Muscle layer of duodenum (tissue), 2 donors: ENCODE measurements around the gene GNAQ.
"Not testable (repeated sequence)": the region's sequence is repeated elsewhere in the genome, so short reads cannot be mapped to it uniquely, and the experiment has no call there.

Experiments
- H3K27ac ChIP-seq: one replicate; pipeline ENCODE4 v1.7.0; 2013; ENCODE audit warnings: mild to moderate bottlenecking, low read length
- H3K27me3 ChIP-seq: one replicate; pipeline ENCODE4 v1.7.0; 2013; ENCODE audit warnings: low read depth, mild to moderate bottlenecking, control low read depth, low read length
- H3K36me3 ChIP-seq, 2 donors: one replicate each; pipeline ENCODE4 v1.7.0; 2013; ENCODE audit warnings: low read length in 2 of 2, control low read depth in 1 of 2, mild to moderate bottlenecking in 1 of 2; ENCODE audit not compliant: insufficient read depth in 2 of 2, control insufficient read depth in 1 of 2
- H3K4me1 ChIP-seq, 2 donors: one replicate each; pipeline ENCODE4 v1.7.0; 2013; ENCODE audit warnings: low read length in 2 of 2, mild to moderate bottlenecking in 2 of 2, control low read depth in 1 of 2, moderate library complexity in 1 of 2; ENCODE audit not compliant: insufficient read depth in 2 of 2, control insufficient read depth in 1 of 2
- H3K4me3 ChIP-seq, 2 donors: one replicate each; pipeline ENCODE4 v1.7.0; 2013; ENCODE audit warnings: low read length in 2 of 2, low read depth in 1 of 2, mild to moderate bottlenecking in 1 of 2
- H3K9me3 ChIP-seq, 2 donors: one replicate each; pipeline ENCODE4 v1.7.0; 2013; ENCODE audit warnings: low read length in 2 of 2, control low read depth in 1 of 2, mild to moderate bottlenecking in 1 of 2; ENCODE audit not compliant: control insufficient read depth in 1 of 2
- donor health status: healthy.

The GNAQ gene

DNA sequence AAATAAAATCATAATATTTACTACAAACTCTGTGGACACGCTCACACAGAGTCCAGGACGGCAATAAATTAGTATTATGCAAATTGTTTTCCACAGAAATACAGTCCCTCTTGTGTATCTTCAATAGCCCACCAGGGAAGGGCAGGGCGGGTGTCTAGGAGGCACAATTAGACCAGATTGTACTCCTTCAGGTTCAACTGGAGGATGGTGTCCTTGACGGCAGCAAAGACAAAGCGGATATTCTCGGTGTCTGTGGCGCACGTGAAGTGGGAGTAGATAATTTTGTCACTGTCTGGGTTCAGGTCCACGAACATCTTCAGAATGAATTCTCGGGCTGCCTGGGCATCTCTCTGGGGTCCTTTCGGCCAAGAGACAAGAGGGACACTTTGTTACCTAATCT, 310.5 kb downstream of the GNAQ start:
- H3K27ac ChIP-seq, result not testable (repeated sequence)

GRCh38 chr9:77719321-77719720, 312.3 kb downstream of the GNAQ start:
- no peaks in the 10 kb centered on the region for H3K27me3 ChIP-seq
- no peaks in the 10 kb centered on the region for H3K4me1 ChIP-seq
- no peak overlapping the region for H3K4me3 ChIP-seq
- H3K9me3 ChIP-seq, result no peaks in the 10 kb centered on the region
- no peak overlapping the region for H3K27ac ChIP-seq
- peaks cover 0 to 6% of the 10 kb centered on the region in 2 donors for H3K36me3 ChIP-seq

More for the DNA sequence above, 310.5 kb downstream of the GNAQ start:
- H3K27me3 ChIP-seq, H3K4me3 ChIP-seq, H3K4me1 ChIP-seq, H3K9me3 ChIP-seq: not testable (repeated sequence)
- peaks cover 6 to 10% of the 10 kb centered on the region in 2 donors for H3K36me3 ChIP-seq

DNA sequence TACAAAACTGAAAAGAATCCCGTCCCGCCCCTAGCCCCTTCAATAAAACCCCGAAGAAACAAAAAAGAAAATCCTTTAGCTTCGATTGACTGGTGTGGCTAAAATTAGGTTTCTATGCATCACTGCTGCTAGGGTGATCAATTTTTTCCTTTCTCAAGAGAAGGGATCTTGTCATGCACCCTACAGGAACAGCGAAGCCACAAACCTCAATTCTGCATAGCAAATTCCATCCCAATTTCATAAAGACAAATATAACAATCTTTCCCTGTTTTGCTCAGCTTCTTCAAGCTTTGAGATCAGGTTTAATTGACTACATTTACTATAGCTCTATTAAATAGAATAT, 313.3 kb downstream of the GNAQ start:
- not testable (repeated sequence) for H3K4me1 ChIP-seq, H3K27me3 ChIP-seq, H3K36me3 ChIP-seq, H3K27ac ChIP-seq, H3K4me3 ChIP-seq, H3K9me3 ChIP-seq

DNA sequence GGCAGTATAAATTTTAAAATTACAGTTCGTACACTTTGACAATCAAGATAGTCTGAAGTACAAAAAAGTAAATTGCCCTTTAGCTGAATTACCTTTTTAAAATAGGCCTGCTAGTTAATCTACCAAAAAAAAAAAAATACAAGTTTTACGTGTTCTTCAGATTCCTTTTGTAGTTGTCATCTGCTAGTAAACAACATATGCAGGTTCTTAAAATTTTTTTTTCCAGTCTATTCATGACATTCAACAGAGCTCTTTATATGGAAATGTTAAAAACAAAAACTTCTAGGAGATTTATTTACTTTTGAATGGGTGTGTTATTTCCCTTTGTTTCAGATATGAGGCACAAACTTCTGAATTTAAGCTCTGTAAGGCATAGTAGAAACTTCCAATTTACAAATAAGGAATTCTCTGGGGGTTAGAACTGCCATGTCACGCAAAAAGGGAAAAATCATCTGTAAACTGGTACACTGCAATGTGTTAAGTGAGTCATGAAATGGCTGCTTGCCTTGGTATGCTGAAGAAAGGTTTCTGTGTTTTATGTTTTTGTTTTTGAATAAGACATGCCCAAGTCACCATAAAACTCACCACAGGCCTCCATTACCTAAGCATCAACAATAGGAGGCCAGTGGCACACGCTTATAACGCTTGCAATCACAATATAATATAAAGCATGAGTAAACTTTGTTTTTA, 313.9 kb downstream of the GNAQ start:
- not testable (repeated sequence) for H3K36me3 ChIP-seq, H3K27me3 ChIP-seq, H3K4me3 ChIP-seq, H3K9me3 ChIP-seq, H3K27ac ChIP-seq, H3K4me1 ChIP-seq

DNA sequence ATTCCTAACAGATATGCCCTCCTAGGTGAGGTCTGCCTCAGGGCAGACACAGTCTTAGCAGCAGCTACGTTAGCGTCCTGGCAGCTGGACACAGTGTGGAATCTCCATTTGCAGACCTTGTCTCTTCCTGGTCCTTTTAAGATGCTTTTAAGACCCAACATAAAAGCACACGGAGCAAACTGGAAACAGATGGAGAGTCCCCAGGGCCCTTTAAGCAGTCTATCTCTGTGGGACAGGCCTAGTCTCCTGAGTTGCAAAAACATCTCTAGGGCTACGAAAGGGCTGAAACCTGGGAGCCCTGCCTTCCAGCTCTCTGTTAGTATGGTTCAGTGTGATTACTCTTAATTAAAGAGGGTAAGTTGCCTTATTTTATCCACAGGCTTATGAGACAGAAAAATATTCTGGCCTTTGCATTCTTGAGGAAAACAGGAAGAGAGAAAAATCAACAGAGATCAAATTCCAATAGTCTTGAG, 317.5 kb downstream of the GNAQ start:
- no peak overlapping the region for H3K27ac ChIP-seq
- peaks cover 0 to 4% of the 10 kb centered on the region in 2 donors for H3K4me1 ChIP-seq
- no peaks in the 10 kb centered on the region for H3K36me3 ChIP-seq
- peaks cover 0 to 2% of the 10 kb centered on the region in 2 donors for H3K9me3 ChIP-seq
- no peak overlapping the region for H3K4me3 ChIP-seq
- H3K27me3 ChIP-seq, result no peaks in the 10 kb centered on the region

DNA sequence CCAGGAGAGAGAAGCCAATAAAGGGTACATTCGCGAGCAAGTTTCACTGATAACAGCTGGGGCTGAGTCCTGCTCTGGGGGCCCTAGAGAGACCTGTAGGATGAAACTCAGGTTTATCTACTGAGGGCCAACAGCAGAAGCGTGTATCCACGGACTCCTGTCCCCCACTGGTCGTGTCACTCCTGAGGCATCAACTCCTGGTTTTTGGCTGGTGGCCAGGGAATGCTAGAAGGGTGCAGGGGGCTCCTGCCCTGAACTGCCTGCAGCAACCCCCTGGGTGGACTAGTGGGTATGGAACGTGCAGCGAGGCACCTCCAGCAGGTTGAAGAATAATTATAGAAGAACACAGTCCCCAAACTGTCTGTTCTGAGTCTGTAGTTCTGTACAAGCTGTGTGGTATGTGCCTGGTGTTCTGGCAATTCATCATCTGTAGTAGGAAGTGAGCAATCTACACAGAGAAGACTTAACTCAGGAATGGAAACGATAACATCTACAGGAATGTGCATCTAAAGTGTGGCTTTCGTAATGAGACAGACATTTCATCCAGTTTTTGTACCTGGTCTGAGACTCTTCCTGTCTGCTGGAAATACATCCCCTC, 319.0 kb downstream of the GNAQ start:
- Histone ChIP-seq H3K4me1 (peaks cover 0 to 4% of the 10 kb centered on the region in 2 donors), H3K27me3 (no peaks in the 10 kb centered on the region), H3K4me3 (no peak overlapping the region), H3K9me3 (peaks cover 0 to 2% of the 10 kb centered on the region in 2 donors), H3K27ac (no peak overlapping the region), H3K36me3 (no peaks in the 10 kb centered on the region)

GRCh38 chr9:77710965-77711648, 320.5 kb downstream of the GNAQ start:
- Histone ChIP-seq H3K9me3 (peaks cover 0 to 2% of the 10 kb centered on the region in 2 donors), H3K27ac (no peak overlapping the region), H3K4me1 (peaks cover 0 to 4% of the 10 kb centered on the region in 2 donors), H3K4me3 (no peak overlapping the region), H3K27me3 (no peaks in the 10 kb centered on the region), H3K36me3 (no peaks in the 10 kb centered on the region)

GRCh38 chr9:77710316-77710715, 321.3 kb downstream of the GNAQ start:
- H3K9me3 ChIP-seq, result peaks cover 0 to 2% of the 10 kb centered on the region in 2 donors
- H3K27me3 ChIP-seq, result no peaks in the 10 kb centered on the region
- H3K27ac ChIP-seq, result no peak overlapping the region
- H3K4me1 ChIP-seq, result peaks cover 0 to 4% of the 10 kb centered on the region in 2 donors
- H3K36me3 ChIP-seq, result no peaks in the 10 kb centered on the region
- H3K4me3 ChIP-seq, result no peak overlapping the region

DNA sequence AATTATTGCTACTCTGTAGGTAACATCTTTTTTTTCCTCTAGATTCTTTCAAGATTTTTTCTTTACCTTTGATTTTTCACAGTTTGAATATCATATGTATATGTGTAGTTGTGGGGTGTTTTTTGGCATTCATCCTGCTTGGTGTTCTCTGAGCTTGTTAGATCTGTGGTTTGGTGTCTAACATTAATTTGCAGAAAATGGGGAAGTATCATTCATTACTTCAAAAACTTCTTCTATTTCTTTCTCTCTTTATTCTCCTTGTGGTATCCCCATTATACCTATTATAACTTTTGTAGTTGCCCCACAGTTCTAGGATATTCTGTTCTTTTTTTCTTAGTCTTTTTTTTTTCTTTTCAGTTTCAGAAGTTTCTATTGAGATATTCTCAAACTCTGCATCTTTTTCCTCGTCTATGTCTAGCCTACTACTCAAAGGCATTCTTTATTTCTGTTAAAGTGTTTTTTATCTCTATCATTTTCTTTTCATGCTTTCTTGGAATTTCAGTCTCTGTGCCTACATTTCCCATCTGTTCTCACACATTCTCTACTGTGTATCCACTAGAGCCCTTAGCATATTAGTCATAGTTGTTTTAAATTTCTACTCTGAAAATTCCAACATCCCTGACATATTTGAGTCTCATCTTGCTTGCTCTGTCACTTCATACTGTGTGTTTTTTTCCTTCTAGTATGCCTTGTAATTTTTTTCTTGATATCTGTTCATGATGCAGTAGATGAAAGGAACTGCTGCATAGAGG, 323.4 kb downstream of the GNAQ start:
- H3K9me3 ChIP-seq, result peaks cover 0 to 2% of the 10 kb centered on the region in 2 donors
- H3K36me3 ChIP-seq, result no peaks in the 10 kb centered on the region
- no peak overlapping the region for H3K4me3 ChIP-seq
- H3K4me1 ChIP-seq, result peaks cover 0 to 4% of the 10 kb centered on the region in 2 donors
- no peaks in the 10 kb centered on the region for H3K27me3 ChIP-seq
- no peak overlapping the region for H3K27ac ChIP-seq

GRCh38 chr9:77707383-77708063, 324.1 kb downstream of the GNAQ start:
- no peaks in the 10 kb centered on the region for H3K27me3 ChIP-seq
- no peak overlapping the region for H3K27ac ChIP-seq

GRCh38 chr9:77705636-77706035, 326.0 kb downstream of the GNAQ start:
- Histone ChIP-seq H3K9me3 (peaks cover 0 to 2% of the 10 kb centered on the region in 2 donors), H3K4me3 (no peak overlapping the region), H3K4me1 (no peaks in the 10 kb centered on the region), H3K27me3 (no peaks in the 10 kb centered on the region), H3K36me3 (no peaks in the 10 kb centered on the region), H3K27ac (no peak overlapping the region)

More at GRCh38 chr9:77707383-77708063, 324.1 kb downstream of the GNAQ start:
- H3K9me3 ChIP-seq, result peaks cover 0 to 2% of the 10 kb centered on the region in 2 donors
- H3K4me3 ChIP-seq, result no peak overlapping the region
- H3K4me1 ChIP-seq, result peaks cover 0 to 1% of the 10 kb centered on the region in 2 donors
- H3K36me3 ChIP-seq, result no peaks in the 10 kb centered on the region
